HEK293T (cell line): ENCODE results near the gene SEC23A.
"Not testable (repeated sequence)": the region's sequence is repeated elsewhere in the genome, so short reads cannot be mapped to it uniquely, and the experiment has no call there.

Experiments
- CTCF ChIA-PET: fragments of 350-600 bp; formaldehyde crosslinking; extraction: SDS; loops from one replicate; lab custom pipeline; 2021; ENCODE audit warnings: antibody characterized with exemption, inconsistent platforms; lab: Yijun Ruan, JAX
- POLR2A ChIA-PET: fragments of 350-600 bp; formaldehyde crosslinking; extraction: SDS; loops from one replicate; lab custom pipeline; 2020; ENCODE audit warnings: antibody characterized with exemption, inconsistent platforms; lab: Yijun Ruan, JAX
- DNase-seq: peaks from one replicate; pipeline ENCODE4 v3.0.0; 2012; ENCODE audit warnings: mixed read lengths; ENCODE audit errors: extremely low spot score
- ARNT ChIP-seq: fragments of 450-650 bp; IDR thresholded peaks from 2 replicates; pipeline ENCODE4 v1.6.1; 2017; ENCODE audit warnings: mild to moderate bottlenecking
- BHLHE40 ChIP-seq: fragments of 450-650 bp; IDR thresholded peaks from 2 replicates; pipeline ENCODE4 v1.6.1; 2016; ENCODE audit warnings: mild to moderate bottlenecking, moderate library complexity, borderline replicate concordance
- CTBP1 ChIP-seq: fragments of 450-650 bp; IDR thresholded peaks from 2 replicates; pipeline ENCODE4 v1.6.1; 2016; ENCODE audit warnings: borderline replicate concordance
- FOXA1 ChIP-seq: fragments of 450-650 bp; IDR thresholded peaks from 2 replicates; pipeline ENCODE4 v1.6.1; 2016; ENCODE audit warnings: mild to moderate bottlenecking
- FOXK2 ChIP-seq: fragments of 450-650 bp; IDR thresholded peaks from 2 replicates; pipeline ENCODE4 v1.6.1; 2016; ENCODE audit warnings: mild to moderate bottlenecking
- FOXM1 ChIP-seq: fragments of 450-650 bp; IDR thresholded peaks from 2 replicates; pipeline ENCODE4 v1.6.1; 2017; ENCODE audit warnings: mild to moderate bottlenecking, borderline replicate concordance
- HDGF ChIP-seq: fragments of 450-650 bp; IDR thresholded peaks from 2 replicates; pipeline ENCODE4 v1.6.1; 2017; ENCODE audit warnings: antibody characterized with exemption, borderline replicate concordance
- L3MBTL2 ChIP-seq: fragments of 450-650 bp; conservative IDR thresholded peaks from 2 replicates; pipeline ENCODE4 v1.6.1; 2016; ENCODE audit warnings: mild to moderate bottlenecking
- LEF1 ChIP-seq: fragments of 450-650 bp; IDR thresholded peaks from 2 replicates; pipeline ENCODE4 v1.6.1; 2017; ENCODE audit warnings: mild to moderate bottlenecking, borderline replicate concordance
- NFRKB ChIP-seq: fragments of 450-650 bp; IDR thresholded peaks from 2 replicates; pipeline ENCODE4 v1.6.1; 2016; ENCODE audit warnings: mild to moderate bottlenecking, moderate library complexity
- SP1 ChIP-seq: fragments of 450-650 bp; IDR thresholded peaks from 2 replicates; pipeline ENCODE4 v1.6.1; 2017
- SUZ12 ChIP-seq: fragments of 450-650 bp; IDR thresholded peaks from 2 replicates; pipeline ENCODE4 v1.6.1; 2016; ENCODE audit warnings: mild to moderate bottlenecking
- TARDBP ChIP-seq: fragments of 450-650 bp; IDR thresholded peaks from 2 replicates; pipeline ENCODE4 v1.6.1; 2016
- ZNF384 ChIP-seq: fragments of 450-650 bp; IDR thresholded peaks from 2 replicates; pipeline ENCODE4 v1.6.1; 2016

Gene SEC23A

DNA sequence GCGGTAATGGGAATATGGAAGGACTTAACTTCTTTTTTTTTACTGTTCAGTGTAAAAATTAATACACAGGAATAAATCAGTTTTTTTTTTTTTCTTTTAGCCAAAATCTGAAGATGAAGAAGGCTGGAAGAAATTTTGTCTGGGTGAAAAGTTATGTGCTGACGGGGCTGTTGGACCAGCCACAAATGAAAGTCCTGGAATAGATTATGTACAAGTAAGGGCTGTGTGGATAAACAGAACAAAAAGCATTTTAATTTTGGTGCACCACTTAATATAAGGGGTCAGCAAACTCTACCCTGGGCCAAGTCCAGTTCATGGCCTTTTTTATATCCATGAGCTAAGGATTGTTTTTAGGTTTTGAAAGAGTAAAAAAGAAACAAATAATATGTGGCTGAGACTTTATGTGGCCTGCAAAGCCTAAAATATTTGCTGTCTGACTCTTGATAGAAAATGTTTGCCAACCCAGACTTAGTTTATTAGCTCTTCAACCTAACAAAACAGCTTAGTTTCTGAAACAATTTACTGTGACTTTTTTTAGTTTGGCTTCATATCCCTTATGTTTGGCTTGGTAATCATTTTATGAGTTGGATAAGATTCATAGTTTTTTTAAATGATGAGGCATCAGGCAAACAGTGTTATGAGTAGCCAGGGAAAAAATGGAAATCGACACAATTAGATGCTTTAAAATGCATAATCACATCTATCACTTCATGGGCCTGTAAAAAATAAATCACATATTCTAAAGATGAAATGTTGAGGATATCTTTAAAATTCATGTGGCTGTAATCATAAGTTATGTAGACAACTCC lies 19.5 kb upstream of the SEC23A start:
- CTCF ChIA-PET: no interaction called here
- TF ChIP-seq BHLHE40 (no peak), HDGF (no peak), SUZ12 (no peak), LEF1 (no peak), FOXM1 (no peak), TARDBP (no peak), NFRKB (no peak)
- POLR2A ChIA-PET: interaction anchor here (1.0 to 1.3 kb wide), 2 partner anchors 9 to 48 kb away, joined by 4 to 6 read pairs; partner anchors contain the start of genes GEMIN2 and TRAPPC6B
- no peak for DNase-seq

DNA sequence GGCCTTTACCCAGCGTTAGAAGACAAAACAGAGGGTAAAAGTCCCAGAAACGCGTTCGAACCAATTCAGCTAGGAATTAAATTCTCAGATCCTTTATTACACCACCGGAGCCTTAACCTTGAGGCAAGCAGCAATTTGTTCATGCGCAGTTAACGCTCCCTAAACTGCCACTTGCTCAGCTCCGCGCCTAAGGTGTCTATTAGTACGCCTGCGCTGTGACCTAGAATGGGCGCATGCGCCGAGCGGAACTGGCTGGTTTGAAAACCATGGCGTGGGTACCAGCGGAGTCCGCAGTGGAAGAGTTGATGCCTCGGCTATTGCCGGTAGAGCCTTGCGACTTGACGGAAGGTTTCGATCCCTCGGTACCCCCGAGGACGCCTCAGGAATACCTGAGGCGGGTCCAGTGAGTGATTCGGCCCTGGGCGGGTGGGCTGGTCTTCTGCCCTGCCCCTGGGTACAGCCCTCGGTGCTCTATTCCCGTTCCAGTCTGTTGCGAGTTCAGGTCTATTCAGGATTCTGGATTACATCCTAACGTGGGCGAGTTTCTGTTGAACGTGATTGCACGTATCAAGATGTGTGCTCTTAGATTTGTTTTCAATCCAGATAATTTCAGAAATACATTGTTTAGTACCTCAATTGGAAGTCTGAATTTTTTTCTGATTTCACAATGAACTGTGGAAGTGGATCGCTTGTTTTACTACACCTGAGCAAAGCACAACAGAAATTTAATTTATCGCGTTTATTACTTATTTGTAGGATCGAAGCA lies 11.2 kb upstream of the SEC23A start, which contains the start of gene GEMIN2:
Gene GEMIN2, plus strand, starts transcription at position 251 of the 766 bp plus-strand sequence. Its CDS starts 16 bp downstream, at position 267.
- peak; percentile 95 for DNase-seq
- CTCF ChIA-PET: interaction anchor here (0.8 kb wide), 1 partner anchor 56 kb away, joined by 3 read pairs; the partner anchor contains the start of gene TRAPPC6B
- POLR2A ChIA-PET: interaction anchor here (0.6 to 2.3 kb wide), 20 partner anchors 8 to 318 kb away, joined by 3 to 66 read pairs (median 4); partner anchors contain the start of genes FBXO33, PNN, SEC23A and TRAPPC6B
- TF ChIP-seq LEF1 (no peak), L3MBTL2 (0 out of 2 replicates have a peak, but pooled peaks have one; percentile 32)

DNA sequence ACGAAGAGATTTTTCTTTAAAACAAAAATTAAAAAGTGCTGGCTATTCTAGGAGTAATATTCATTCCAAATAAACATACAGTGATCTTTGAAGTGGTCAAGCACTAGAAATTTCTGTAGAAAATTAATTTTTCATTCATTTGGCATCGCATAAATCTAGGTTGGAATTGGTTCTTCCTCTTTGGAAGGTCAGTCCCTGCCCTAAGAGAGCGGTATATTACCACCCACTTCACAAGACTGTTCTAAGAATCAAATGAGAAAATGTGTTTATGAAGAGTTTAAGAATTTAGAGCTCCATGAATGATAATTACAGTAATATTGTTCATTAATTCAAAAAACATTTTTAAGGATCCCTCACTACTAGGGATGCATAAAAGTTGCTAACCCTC lies 10.6 kb upstream of the SEC23A start:
- no peak for TF ChIP-seq FOXM1
- no peak for TF ChIP-seq ZNF384
- no peak for TF ChIP-seq HDGF
- no peak for TF ChIP-seq FOXA1
- no peak for TF ChIP-seq L3MBTL2
- TF ChIP-seq SP1: no peak
- no peak for DNase-seq
- POLR2A ChIA-PET: interaction anchor here (0.6 to 2.3 kb wide), 20 partner anchors 9 to 318 kb away, joined by 3 to 66 read pairs (median 4); partner anchors contain the start of genes FBXO33, PNN, SEC23A and TRAPPC6B
- CTCF ChIA-PET: interaction anchor here (0.8 kb wide), 2 partner anchors 11 to 56 kb away, joined by 3 read pairs; partner anchors contain the start of gene TRAPPC6B

DNA sequence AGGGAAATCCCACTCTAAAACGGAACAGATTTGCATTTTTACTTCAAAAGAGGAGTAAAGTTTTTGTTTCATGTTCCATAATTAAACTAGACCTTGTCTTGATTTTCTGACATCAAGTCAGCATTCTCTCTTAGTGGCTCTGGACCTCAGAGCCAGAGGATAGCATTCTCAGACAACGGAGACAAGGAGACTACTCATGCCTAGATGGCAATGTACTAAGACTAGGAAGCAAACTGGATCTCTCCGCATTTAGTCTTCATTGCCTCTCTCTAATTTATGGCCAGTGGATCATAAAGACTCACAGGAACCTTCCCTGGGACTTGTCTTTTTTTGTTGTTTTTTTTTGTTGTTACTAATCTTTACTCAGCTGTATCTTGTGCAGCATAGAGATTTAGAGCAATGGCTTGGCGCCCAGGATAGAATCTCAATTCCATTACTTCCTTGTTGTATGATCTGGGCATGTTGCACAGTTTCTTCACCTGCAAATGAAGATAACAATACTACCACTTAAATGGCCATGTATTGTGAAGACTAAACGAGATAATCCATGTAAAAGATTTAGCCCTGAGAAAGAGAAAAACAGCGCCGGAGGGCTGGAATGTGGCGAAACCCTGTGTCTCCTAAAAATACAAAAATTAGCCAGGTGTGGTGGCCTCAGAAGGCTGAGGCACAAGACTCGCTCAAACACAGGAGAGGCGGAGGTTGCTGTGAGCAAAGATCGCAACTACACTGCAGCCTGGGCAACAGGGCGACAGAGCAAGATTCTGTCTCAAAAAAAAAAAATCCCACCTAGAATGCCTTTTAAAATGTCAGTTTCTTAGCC lies 7.1 kb upstream of the SEC23A start:
- TF ChIP-seq TARDBP: no peak
- TF ChIP-seq FOXM1: no peak
- TF ChIP-seq FOXK2: no peak
- no peak for TF ChIP-seq HDGF
- TF ChIP-seq L3MBTL2: no peak
- TF ChIP-seq CTBP1: no peak
- no peak for TF ChIP-seq LEF1
- no peak for TF ChIP-seq ARNT
- no peak for TF ChIP-seq BHLHE40
- ChIA-PET CTCF (interaction anchor here (0.7 kb wide), 1 partner anchor 15 kb away, joined by 6 read pairs; no protein-coding TSS in a partner anchor), POLR2A (no interaction called here)
- no peak for DNase-seq

DNA sequence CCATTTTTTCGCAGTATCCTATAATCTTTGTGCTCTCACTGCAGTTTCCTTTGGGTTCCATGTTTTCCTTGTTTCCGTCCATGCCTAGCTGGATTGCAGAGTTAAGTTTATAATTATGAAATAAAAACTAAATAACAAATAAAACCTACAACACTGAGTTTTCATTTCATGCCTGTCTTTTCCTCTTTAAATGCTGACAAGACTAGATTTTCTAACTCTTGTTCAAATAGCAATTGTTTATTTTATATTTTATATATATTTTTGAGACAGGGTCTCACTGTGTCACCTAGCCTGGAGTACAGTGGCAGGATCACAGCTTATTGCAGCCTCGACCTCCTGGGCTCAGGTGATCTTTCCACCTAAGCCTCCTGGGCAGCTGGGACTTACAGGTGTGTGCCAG lies 5.8 kb upstream of the SEC23A start:
- ChIA-PET POLR2A (no interaction called here), CTCF (no interaction called here)
- DNase-seq: no peak
- no peak for TF ChIP-seq SUZ12
- TF ChIP-seq NFRKB: no peak
- TF ChIP-seq L3MBTL2: no peak
- TF ChIP-seq FOXM1: no peak

DNA sequence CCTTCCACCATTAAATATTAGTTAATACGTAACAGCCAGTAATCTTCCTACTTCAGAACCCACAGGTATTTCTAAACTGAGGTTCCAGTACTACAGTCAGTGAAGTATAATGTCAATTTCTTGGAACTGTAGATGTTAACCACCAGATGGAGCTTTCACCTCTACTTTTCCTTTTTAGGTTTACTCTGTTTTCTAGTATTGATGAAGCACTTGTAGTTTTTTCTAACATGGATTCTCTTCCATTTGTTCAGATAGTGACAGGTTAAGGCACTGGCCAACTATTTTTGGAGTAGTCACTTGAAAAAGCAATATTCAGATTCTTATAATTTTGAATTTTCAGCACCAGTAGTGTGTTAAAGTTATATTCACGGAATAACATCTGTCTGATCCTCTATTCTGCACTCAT lies 4.6 kb upstream of the SEC23A start:
- POLR2A ChIA-PET: interaction anchor here (1.4 kb wide), 1 partner anchor 62 kb away, joined by 4 read pairs; the partner anchor contains the start of gene TRAPPC6B
- CTCF ChIA-PET: interaction anchor here (0.7 kb wide), 1 partner anchor 29 kb away, joined by 3 read pairs; no protein-coding TSS in a partner anchor
- DNase-seq: peak; percentile 14
- TF ChIP-seq NFRKB (no peak), FOXM1 (no peak)

DNA sequence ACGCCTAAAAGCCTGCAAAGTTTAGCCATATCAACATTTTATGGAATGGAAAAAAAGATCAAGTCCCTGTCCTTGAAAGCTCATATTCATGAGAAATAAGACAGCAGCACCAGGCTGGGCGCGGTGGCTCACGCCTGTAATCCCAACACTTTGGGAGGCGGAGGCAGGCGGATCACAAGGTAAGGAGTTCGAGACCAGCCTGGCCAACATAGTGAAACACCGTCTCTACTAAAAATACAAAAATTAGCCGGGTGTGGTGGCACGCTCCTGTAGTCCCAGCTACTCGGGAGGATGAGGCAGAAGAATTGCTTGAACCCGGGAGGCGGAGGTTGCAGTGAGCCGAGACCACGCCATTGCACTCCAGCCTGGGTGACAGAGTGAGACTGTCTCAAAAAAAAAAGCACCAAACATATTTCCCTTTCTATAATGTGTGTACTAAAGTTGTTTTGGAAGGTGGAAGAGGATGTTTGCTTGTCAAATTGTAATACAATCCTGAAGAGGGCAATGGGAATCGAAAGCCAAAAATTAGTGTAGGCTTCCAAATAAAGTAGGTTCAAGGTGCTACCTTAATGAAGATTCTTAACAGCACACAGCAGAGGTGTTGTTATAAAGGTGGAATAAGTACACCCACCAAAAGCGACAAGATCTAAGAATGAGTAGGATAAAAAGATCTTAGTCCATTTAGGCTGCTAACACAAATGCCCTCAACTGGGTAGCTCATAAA lies 1.2 kb upstream of the SEC23A start:
- CTCF ChIA-PET, DNase-seq: not testable (repeated sequence)
- POLR2A ChIA-PET: interaction anchor here (2.3 to 5.1 kb wide), 3 partner anchors 10 to 327 kb away, joined by 26 to 66 read pairs (median 31); partner anchors contain the start of genes FBXO33, GEMIN2 and TRAPPC6B
